Gastroesophageal sphincter (tissue), 4 donors: ENCODE measurements around the gene NAALADL1. TPM values are rescaled to one million over a fixed set of nuclear protein-coding genes. Genes with fewer than 3 reads are reported as not detected.

Experiments used
- ATAC-seq: fragments of 150-250 bp; one replicate; pipeline ENCODE4 v1.9.1; 2016; ENCODE audit warnings: mild to moderate bottlenecking, moderate library complexity
- H3K27ac ChIP-seq, 4 donors: fragments of 200-600 bp; sonication (generic) in 3 of 4; 1 replicate in 3 of 4; 2 replicates in 1 of 4; pipeline ENCODE4 v1.5.1; 2016 to 2019
- H3K27me3 ChIP-seq: fragments of 200-600 bp; sonication (generic); one replicate; pipeline ENCODE4 v1.5.1; 2019
- H3K36me3 ChIP-seq, 2 donors: fragments of 200-600 bp; sonication (generic); one replicate each; pipeline ENCODE4 v1.5.1; 2019; ENCODE audit warnings: control low read depth in 1 of 2
- H3K4me1 ChIP-seq, 3 donors: fragments of 200-600 bp; sonication (generic); 1 replicate in 2 of 3; 2 replicates in 1 of 3; pipeline ENCODE4 v1.5.1; 2016 to 2019; ENCODE audit warnings: control low read depth in 2 of 3
- H3K4me3 ChIP-seq, 2 donors: fragments of 200-600 bp; sonication (generic); one replicate each; pipeline ENCODE4 v1.5.1; 2019; ENCODE audit warnings: mild to moderate bottlenecking in 1 of 2, moderate library complexity in 1 of 2
- H3K9me3 ChIP-seq, 3 donors: fragments of 200-600 bp; sonication (generic); one replicate each; pipeline ENCODE4 v1.5.1; 2017 to 2019; ENCODE audit warnings: control low read depth in 2 of 3
- EP300 ChIP-seq: sonication (generic); formaldehyde crosslinking; IDR thresholded peaks from one replicate; pipeline ENCODE4 v1.6.1; 2017; ENCODE audit warnings: antibody characterized with exemption, mild to moderate bottlenecking
- POLR2A ChIP-seq, 2 donors: fragments of 450-650 bp; IDR thresholded peaks; one replicate each; pipeline ENCODE4 v1.6.1; 2017; ENCODE audit warnings: antibody characterized with exemption in 2 of 2, mild to moderate bottlenecking in 2 of 2, moderate library complexity in 1 of 2
- POLR2AphosphoS5 ChIP-seq: sonication (generic); formaldehyde crosslinking; IDR thresholded peaks from one replicate; pipeline ENCODE4 v1.6.1; 2017; ENCODE audit warnings: antibody characterized with exemption
- WGBS, 2 donors: methylation state at CpG; one replicate each; pipeline ENCODE4 v1.1.5; 2018; ENCODE audit warnings: low coverage in 1 of 2; 5-methylcytosine and 5-hydroxymethylcytosine counted together
- total RNA-seq, 4 donors: library from RNA; depleted of rRNA; stranded (reverse); fragments of >200 nt; gene quantifications; one replicate each; pipeline ENCODE4 v1.1.0, GENCODE V29; 2016
- TF ChIP-seq, protein P1 (sequence below), 4 experiments: fragments of 200-600 bp in 2 of 4; fragments of 450-650 bp in 2 of 4; sonication (generic) in 1 of 4; IDR thresholded peaks; one replicate each; pipeline ENCODE4 v1.5.1; 2017 to 2019; ENCODE audit warnings: antibody characterized with exemption in 4 of 4, mild to moderate bottlenecking in 2 of 4, moderate library complexity in 2 of 4

NAALADL1 gene
- total RNA-seq, 4 donors from 2014 or later, result 21.8 to 38.5 (median 29.0) TPM

DNA sequence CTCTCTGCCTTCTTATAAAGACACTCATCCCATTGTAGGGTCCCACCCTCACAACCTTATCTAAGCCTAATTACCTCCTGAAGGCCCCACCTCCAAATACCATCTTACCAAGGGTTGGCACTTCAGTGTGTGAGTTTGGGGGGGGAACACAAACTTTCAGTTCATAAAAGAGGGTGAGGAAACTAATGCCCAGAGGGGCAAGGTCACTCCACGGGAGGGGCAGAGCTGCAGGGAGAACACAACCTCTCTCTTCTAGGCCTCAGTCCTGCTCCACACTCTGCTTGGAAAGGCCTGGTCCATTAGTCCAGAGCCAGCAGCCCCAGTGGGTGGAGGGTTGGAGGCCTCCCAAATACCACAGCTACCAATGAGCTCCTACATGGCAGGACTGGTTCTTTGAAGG, 58.9 kb downstream of the NAALADL1 start:
- WGBS, 2 donors, result no CpG with 5 or more reads among the region's 1 CpG
- no peak for ATAC-seq
- Histone ChIP-seq H3K27me3 (no peaks in the 10 kb centered on the region), H3K4me1 (peaks cover 0 to 22% (median 0%) of the 10 kb centered on the region in 3 donors), H3K36me3 (no peaks in the 10 kb centered on the region), H3K27ac (no peak overlapping the region), H3K9me3 (no peaks in the 10 kb centered on the region), H3K4me3 (no peak overlapping the region)
- TF ChIP-seq, protein P1, sequence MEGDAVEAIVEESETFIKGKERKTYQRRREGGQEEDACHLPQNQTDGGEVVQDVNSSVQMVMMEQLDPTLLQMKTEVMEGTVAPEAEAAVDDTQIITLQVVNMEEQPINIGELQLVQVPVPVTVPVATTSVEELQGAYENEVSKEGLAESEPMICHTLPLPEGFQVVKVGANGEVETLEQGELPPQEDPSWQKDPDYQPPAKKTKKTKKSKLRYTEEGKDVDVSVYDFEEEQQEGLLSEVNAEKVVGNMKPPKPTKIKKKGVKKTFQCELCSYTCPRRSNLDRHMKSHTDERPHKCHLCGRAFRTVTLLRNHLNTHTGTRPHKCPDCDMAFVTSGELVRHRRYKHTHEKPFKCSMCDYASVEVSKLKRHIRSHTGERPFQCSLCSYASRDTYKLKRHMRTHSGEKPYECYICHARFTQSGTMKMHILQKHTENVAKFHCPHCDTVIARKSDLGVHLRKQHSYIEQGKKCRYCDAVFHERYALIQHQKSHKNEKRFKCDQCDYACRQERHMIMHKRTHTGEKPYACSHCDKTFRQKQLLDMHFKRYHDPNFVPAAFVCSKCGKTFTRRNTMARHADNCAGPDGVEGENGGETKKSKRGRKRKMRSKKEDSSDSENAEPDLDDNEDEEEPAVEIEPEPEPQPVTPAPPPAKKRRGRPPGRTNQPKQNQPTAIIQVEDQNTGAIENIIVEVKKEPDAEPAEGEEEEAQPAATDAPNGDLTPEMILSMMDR (IDR thresholded peaks at IDR 0.05), result no peak

DNA sequence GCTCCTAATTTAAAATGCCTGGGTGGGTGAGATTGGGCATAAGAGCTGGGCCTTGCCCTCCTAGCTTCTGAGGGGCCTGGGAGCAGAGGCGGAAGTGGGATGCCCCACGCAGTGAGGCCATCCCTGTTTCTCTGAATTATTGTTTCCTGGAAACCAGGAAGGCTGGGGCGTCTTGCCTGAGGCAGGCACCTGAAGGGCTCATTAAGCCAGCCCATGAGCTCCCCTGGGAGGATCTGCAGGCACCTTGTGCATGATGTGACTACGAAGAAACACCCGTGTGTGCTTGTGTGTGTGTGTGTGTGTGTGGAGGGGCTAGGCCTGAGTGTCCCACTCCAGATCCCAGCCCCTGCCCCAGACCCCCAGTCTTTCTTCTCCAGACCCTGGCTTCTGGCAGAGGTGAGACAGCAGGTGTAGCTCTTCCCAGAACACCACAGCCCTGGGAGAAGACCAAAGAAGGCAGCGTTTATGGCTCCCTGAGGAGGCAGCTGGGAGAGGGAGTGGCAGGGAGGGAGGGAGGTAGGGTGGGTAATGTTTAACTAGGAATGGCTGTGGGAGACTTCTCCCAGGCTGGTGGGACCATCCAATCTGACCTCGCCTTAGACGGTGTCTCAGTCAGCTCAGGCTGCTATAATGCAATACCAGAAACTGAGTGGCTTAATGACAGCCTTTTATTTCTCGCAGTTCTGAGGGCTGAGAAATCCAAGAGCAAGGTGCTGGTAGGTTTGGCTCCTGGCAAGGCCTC, 59.5 kb downstream of the NAALADL1 start:
- no peak for ATAC-seq
- no peak overlapping the region for H3K27ac ChIP-seq
- H3K36me3 ChIP-seq, result no peaks in the 10 kb centered on the region
- H3K4me3 ChIP-seq, result no peak overlapping the region
- H3K9me3 ChIP-seq, result no peaks in the 10 kb centered on the region
- WGBS, 2 donors, result 48 to 67% methylated on average over 1 to 2 of the region's 9 CpGs
- H3K4me1 ChIP-seq, result peaks cover 0 to 22% (median 0%) of the 10 kb centered on the region in 3 donors
- no peaks in the 10 kb centered on the region for H3K27me3 ChIP-seq
- TF ChIP-seq POLR2A (IDR thresholded peaks at IDR 0.05) (no peak), POLR2AphosphoS5 (no peak), EP300 (no peak)
- TF ChIP-seq, protein P1 (IDR thresholded peaks at IDR 0.05), result no peak

DNA sequence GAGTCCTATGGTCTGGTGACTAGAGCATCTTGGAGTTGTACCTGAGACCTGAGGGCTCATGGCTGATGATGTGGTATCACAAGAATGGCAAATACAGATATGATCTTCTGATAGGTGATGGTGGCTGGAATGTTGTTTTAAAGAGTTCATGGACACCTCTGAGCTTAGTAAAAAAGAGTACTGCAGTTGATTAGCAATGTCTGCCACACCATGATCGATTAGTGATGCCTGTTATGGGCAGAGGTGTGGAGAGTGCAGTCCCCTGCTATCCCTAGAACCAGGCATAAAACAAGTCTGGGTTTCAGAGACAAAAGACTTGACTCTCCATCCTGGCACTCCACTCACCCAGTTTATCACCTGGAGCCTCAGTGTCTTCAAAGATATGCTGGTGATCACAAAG, 60.2 kb downstream of the NAALADL1 start:
- H3K4me3 ChIP-seq, result no peak overlapping the region
- no peak overlapping the region for H3K27ac ChIP-seq
- ATAC-seq, result no peak
- TF ChIP-seq POLR2AphosphoS5, result no peak
- TF ChIP-seq, protein P1 (IDR thresholded peaks at IDR 0.05), result no peak
- TF ChIP-seq EP300, result no peak
- TF ChIP-seq POLR2A (IDR thresholded peaks at IDR 0.05), result no peak
- H3K36me3 ChIP-seq, result no peaks in the 10 kb centered on the region
- H3K9me3 ChIP-seq, result no peaks in the 10 kb centered on the region
- peaks cover 0 to 22% (median 0%) of the 10 kb centered on the region in 3 donors for H3K4me1 ChIP-seq
- WGBS, 2 donors, result 40 to 90% methylated on average over 1 of the region's 1 CpG
- H3K27me3 ChIP-seq, result no peaks in the 10 kb centered on the region

DNA sequence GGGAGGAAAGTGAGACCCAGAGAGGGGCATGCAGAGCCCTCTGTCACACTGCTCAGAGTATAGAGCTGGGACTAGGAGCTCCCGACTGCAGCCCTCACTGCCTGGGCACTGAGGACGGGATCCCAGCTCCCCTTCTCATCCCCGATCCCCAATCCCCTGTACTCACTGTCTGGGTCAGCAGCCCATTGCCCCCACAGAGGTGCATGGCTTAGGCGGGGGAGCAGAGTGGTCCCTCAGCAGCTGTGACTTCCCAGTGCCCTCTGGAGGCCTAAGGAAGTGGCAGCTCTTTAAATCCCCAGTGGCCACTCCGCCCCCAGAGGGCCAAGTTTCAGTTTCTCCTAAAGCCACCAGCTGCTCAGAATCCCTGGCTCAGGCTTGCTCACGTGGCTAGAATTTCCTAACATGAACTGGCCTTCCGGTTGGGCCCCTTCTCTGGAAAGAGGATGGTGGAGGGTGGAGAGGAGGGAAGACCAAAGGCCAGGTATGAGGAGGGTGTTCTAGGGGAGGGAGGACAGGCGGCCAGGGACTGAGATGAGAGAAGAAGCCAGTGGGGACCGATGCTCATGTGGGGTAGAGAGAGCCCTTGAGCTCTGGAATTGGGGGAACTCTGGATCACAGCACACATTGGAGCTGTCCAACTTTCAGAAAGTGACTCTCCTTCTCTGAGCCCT, 61.5 kb downstream of the NAALADL1 start, which contains the start of gene BATF2:
Gene BATF2 (minus strand): TSS at position 262 of the 671 bp plus-strand sequence. CDS start 57 bp downstream, at position 205.
- peak; percentile 91 for ATAC-seq
- Histone ChIP-seq H3K9me3 (no peaks in the 10 kb centered on the region), H3K27ac (peak within 1 kb of the TSS in 3 of 4 donors; percentile 59 to 77 (median 71)), H3K27me3 (no peaks in the 10 kb centered on the region), H3K36me3 (peaks cover 0 to 6% of the 10 kb centered on the region in 2 donors), H3K4me3 (peak within 1 kb of the TSS; percentile 15 to 51), H3K4me1 (peaks cover 0 to 22% (median 0%) of the 10 kb centered on the region in 3 donors)
- 26 to 75% methylated on average over 2 to 6 of the region's 9 CpGs for WGBS, 2 donors
- TF ChIP-seq POLR2A (IDR thresholded peaks at IDR 0.05) (no peak), EP300 (no peak), POLR2AphosphoS5 (peak; percentile 25)
- TF ChIP-seq, protein P1 (IDR thresholded peaks at IDR 0.05), result peak in 3 of 4 experiments; percentile 55 to 64 (median 62)
